Measurements from ENCODE around the gene RBMS2. TPM values are rescaled to one million over a fixed set of nuclear protein-coding genes. Genes with fewer than 3 reads are reported as not detected.

RBMS2 gene
- total RNA-seq, 1 experiment from 2014 or later: 40.8 TPM

DNA sequence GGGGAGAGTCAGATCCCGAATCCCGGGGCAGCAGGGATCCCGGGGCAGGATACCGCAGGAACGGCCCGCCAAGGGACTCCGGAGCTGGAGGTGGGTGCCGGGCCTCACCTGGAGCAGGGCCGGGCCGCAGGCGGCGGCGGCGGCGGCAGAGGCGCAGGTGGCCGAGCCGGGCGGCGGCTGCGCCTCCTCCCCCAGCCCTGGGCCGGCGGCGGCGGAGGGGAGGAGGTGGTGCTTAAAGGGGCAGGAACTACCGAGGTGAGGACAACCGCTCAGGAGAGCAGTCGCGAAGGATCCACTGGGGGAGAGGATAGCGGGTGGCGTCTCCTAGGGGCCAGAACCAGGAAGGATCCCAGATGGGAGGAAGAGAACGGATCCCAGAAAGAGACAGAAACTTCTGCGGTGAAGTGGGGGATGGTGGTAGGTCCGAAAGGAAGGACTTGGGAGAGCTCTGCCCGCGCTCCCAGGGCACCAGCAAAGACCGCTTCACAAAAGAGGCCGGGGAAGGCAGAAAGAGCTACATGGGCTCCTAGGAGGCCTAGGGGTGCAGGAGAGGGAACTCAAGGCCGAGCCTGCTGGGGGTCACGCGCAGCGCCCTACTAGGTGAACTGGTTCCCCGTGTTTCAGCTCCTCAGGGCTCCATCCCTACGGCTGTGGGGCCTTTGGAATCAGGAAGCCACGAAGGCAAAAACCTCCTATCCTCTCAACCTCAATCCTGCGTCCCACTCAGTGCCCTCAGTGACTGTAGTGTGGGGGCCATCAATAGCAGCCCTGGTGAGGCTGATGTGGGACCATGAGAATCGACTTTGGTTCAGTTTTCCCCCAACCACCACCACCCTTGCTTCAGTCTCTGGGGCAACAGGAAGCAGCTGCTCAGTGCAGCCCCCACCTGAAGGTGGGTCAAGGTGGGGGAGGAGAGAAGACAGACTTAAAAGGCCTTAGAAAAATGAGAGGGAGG is 113.5 kb downstream of the RBMS2 start (continued):
- TF ChIP-seq, protein P1, sequence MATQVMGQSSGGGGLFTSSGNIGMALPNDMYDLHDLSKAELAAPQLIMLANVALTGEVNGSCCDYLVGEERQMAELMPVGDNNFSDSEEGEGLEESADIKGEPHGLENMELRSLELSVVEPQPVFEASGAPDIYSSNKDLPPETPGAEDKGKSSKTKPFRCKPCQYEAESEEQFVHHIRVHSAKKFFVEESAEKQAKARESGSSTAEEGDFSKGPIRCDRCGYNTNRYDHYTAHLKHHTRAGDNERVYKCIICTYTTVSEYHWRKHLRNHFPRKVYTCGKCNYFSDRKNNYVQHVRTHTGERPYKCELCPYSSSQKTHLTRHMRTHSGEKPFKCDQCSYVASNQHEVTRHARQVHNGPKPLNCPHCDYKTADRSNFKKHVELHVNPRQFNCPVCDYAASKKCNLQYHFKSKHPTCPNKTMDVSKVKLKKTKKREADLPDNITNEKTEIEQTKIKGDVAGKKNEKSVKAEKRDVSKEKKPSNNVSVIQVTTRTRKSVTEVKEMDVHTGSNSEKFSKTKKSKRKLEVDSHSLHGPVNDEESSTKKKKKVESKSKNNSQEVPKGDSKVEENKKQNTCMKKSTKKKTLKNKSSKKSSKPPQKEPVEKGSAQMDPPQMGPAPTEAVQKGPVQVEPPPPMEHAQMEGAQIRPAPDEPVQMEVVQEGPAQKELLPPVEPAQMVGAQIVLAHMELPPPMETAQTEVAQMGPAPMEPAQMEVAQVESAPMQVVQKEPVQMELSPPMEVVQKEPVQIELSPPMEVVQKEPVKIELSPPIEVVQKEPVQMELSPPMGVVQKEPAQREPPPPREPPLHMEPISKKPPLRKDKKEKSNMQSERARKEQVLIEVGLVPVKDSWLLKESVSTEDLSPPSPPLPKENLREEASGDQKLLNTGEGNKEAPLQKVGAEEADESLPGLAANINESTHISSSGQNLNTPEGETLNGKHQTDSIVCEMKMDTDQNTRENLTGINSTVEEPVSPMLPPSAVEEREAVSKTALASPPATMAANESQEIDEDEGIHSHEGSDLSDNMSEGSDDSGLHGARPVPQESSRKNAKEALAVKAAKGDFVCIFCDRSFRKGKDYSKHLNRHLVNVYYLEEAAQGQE (IDR thresholded peaks at IDR 0.05; ENCODE audit: low read depth): no peak

DNA sequence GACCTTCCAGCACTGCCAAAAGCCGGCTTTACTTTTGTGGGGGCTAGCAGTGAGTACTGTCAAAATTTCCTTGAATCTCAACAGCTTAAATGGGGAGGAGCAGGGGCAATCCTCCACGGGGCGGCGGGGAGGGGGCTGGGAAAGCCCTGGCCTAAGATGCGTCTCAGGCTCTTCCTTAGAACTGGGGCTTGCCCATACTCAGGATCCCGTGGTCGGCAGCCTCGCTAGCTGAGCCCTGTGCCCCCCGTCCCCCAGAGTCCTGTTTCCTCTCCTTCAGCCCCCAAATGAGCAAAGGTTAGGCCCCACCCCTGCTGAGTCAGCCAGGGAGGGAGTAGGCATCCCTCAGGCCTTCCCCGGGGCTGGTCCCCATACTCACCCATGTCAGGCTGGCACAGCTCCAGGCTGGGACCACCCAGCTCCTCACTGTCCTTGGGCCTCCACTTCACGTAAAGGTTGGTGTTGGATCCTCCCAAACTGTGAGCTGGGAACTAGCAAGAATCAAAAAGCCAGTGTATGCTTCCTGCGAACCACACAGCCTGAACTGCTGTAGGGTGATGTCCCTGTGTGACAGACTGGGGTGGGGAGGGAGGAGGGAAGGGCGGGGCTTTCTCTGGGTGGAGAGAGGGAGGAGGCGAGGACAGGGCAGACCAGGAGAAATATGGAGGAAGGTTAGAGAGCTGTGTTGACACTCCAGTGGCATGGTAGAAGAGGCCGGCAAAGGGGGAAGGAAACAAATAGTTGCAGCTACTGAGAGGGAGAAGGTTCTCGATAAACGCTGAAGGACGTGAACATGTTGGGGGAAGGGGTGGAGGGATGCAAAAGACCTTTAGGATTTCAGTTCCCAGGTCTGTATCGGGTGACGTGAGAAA is 114.4 kb downstream of the RBMS2 start:
- Histone ChIP-seq H3K9me2 (ENCODE audit: insufficient read depth) (no peaks in the 10 kb centered on the region), H3K4me3 (replicated peaks in 1 of 2; ENCODE audit: low read depth in 1 of 2, low read length in 2 of 2) (peak overlapping the region; percentile 80 to 93), H3K36me3 (ENCODE audit: control insufficient read depth in 1 of 2, insufficient read depth in 2 of 2, low read length in 2 of 2) (peaks cover 24 to 25% of the 10 kb centered on the region in 2 experiments), H2AFZ (ENCODE audit: low read depth, low read length, poor library complexity, severe bottlenecking) (no peak overlapping the region), H3K27ac (ENCODE audit: low read depth, low read length) (peak overlapping the region; percentile 88), H4K20me1 (ENCODE audit: insufficient read depth) (no peaks in the 10 kb centered on the region), H3K4me1 (ENCODE audit: control insufficient read depth in 1 of 2, insufficient read depth in 2 of 2, low read length in 2 of 2) (peaks cover 37 to 68% of the 10 kb centered on the region in 2 experiments), H3K9me3 (ENCODE audit: control insufficient read depth in 1 of 2, insufficient read depth in 1 of 2, low read depth in 1 of 2, low read length in 2 of 2) (no peaks in the 10 kb centered on the region), H3K4me2 (ENCODE audit: low read length) (peak overlapping the region; percentile 98), H3K27me3 (ENCODE audit: insufficient read depth, low read length) (no peaks in the 10 kb centered on the region), H3K9ac (ENCODE audit: low read length) (peak overlapping the region; percentile 79), H3K79me2 (ENCODE audit: insufficient read depth, low read length) (peaks cover 58% of the 10 kb centered on the region)
- ATAC-seq (peak; percentile 73), DNase-seq (ENCODE audit: low read depth, low spot score) (peak; percentile 83)
- TF ChIP-seq FOSL1 (IDR thresholded peaks at IDR 0.05; ENCODE audit: low read depth) (no peak), YY1 (IDR thresholded peaks at IDR 0.05; ENCODE audit: extremely low read depth, insufficient replicate concordance, low read depth, low read length) (peak; percentile 58), POLR2AphosphoS5 (IDR thresholded peaks at IDR 0.05; ENCODE audit: low read depth, low read length) (peak; percentile 49; the same call in 1 of the 2 replicates)
- CTCF ChIA-PET: interaction anchor here (0.8 to 3.6 kb wide), 38 partner anchors 8 to 662 kb away, joined by 3 to 34 read pairs (median 4); partner anchors contain the start of genes ATP5F1B, PTGES3, RAB5B and RBMS2
- BruUV-seq (replicated peaks): TSS peak; percentile 8
- intact Hi-C loops (cut with micrococcal nuclease): loop anchor here (2.0 kb wide), 4 partner anchors 53 to 517 kb away; partner anchors contain the start of genes PTGES3, RBMS2 and ZC3H10
- RAD21 ChIA-PET (ENCODE audit: low non-redundant PET in 1 of 2, low total read pairs in 2 of 2, uncharacterized antibody in 2 of 2, unreplicated experiment in 2 of 2): interaction anchor here (0.8 to 1.2 kb wide), 4 partner anchors 9 to 452 kb away, joined by 3 to 4 read pairs (median 3); partner anchors contain the start of genes ATP5F1B (in 1 of the 2), NAB2 (in 1 of the 2) and RBMS2 (in 1 of the 2)
- POLR2A ChIA-PET: interaction anchor here (0.5 to 2.3 kb wide), 15 partner anchors 7 to 447 kb away, joined by 3 to 23 read pairs (median 3); partner anchors contain the start of genes ATP5F1B, COQ10A, NACA and PTGES3
